ENCODE results near the gene ANKZF1. TPM values are rescaled to one million over a fixed set of nuclear protein-coding genes. Genes with fewer than 3 reads are reported as not detected.

The ANKZF1 gene
- total and polyA plus RNA-seq, 2 of the 8 experiments (the other 6 are each of a cell fraction or from before 2014, with no cell fraction given) = 32.5 to 50.1 TPM

DNA sequence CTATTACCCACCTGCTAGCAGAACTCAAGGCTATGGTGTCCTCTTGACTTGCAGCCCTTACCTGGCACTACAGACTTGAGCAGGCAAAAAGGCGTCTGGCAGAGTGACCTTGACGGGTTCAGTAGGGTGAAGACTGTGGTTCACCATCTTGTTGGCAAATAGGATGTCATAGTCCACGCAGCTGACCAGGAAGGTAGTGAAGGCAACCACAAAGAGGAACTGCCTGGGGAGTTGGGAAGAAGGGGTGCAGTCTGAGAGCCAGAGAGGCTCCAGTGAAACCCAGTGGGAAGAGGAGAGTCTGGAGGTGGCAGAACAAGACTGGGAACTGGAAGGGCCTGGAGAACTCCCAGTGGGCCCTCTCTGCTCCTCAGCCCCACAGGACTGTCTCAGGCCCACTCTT lies 4.3 kb upstream of the ANKZF1 start:
- Histone ChIP-seq H2AFZ (ENCODE audit: low read length) (no peak overlapping the region), H3K27me3 (replicated peaks in 1 of 4; ENCODE audit: control insufficient read depth in 3 of 4, extremely low read depth in 1 of 4, insufficient read depth in 3 of 4, low read length in 3 of 4) (no peaks in the 10 kb centered on the region; a peak in 1 of 7 replicates), H3K4ac (replicated peaks; ENCODE audit: insufficient read length, low read depth, low read length) (no peak overlapping the region), H2AK5ac (ENCODE audit: low read depth, low read length) (no peak overlapping the region), H3K56ac (replicated peaks; ENCODE audit: insufficient read length, low read depth, low read length) (no peak overlapping the region), H3K4me2 (ENCODE audit: insufficient read depth in 1 of 2, low read depth in 2 of 2, low read length in 2 of 2) (no peak overlapping the region), H3K18ac (ENCODE audit: extremely low read depth, low read length) (no peak overlapping the region), H3K23ac (ENCODE audit: insufficient read length) (no peak overlapping the region), H3K36me3 (ENCODE audit: control insufficient read depth in 2 of 4, insufficient read depth in 4 of 4, low read length in 3 of 4) (peaks cover 10 to 48% (median 35%) of the 10 kb centered on the region in 4 experiments; a peak in 6 of 8 replicates), H3K79me2 (ENCODE audit: control insufficient read depth in 1 of 2, insufficient read depth in 2 of 2, low read length in 2 of 2) (peaks cover 0 to 9% of the 10 kb centered on the region in 2 experiments; a peak in 2 of 4 replicates), H3K27ac (ENCODE audit: low read depth, low read length) (no peak overlapping the region), H2BK5ac (ENCODE audit: low read depth, low read length) (no peak overlapping the region), H3K79me1 (ENCODE audit: low read depth, low read length) (no peaks in the 10 kb centered on the region; the same call in 1 of the 2 replicates), H2BK15ac (ENCODE audit: low read length) (no peak overlapping the region), H3K14ac (ENCODE audit: insufficient read length) (no peak overlapping the region), H4K8ac (ENCODE audit: extremely low read depth, insufficient read depth, low read length) (no peak overlapping the region), H2BK20ac (ENCODE audit: low read length) (no peak overlapping the region), H3K4me3 (ENCODE audit: extremely low read depth in 1 of 4, insufficient read depth in 2 of 4, low read depth in 3 of 4, low read length in 4 of 4) (no peak overlapping the region), H4K91ac (replicated peaks; ENCODE audit: insufficient read length, low read length) (no peak overlapping the region), H3K9me3 (ENCODE audit: insufficient read depth in 2 of 2, low read depth in 1 of 2, low read length in 1 of 2) (no peaks in the 10 kb centered on the region), H3K23me2 (ENCODE audit: low read depth, low read length) (peaks cover 6% of the 10 kb centered on the region; the same call in 1 of the 2 replicates), H4K5ac (ENCODE audit: insufficient read length, low read depth, low read length) (no peak overlapping the region), H3K4me1 (replicated peaks in 1 of 4; ENCODE audit: control insufficient read depth in 3 of 4, insufficient read depth in 4 of 4, low read length in 3 of 4) (peaks cover 0 to 6% (median 3%) of the 10 kb centered on the region in 4 experiments; a peak in 5 of 7 replicates), H2BK120ac (replicated peaks; ENCODE audit: low read depth, low read length) (no peak overlapping the region), H4K20me1 (replicated peaks in 1 of 2; ENCODE audit: control insufficient read depth in 1 of 2, insufficient read depth in 2 of 2, low read length in 2 of 2) (peaks cover 0 to 7% of the 10 kb centered on the region in 2 experiments), H3K9ac (replicated peaks in 1 of 4; ENCODE audit: extremely low read depth in 1 of 4, low read depth in 3 of 4, low read length in 3 of 4) (no peak overlapping the region), H2BK12ac (ENCODE audit: low read depth, low read length) (no peak overlapping the region)
- CTCF ChIA-PET (ENCODE audit: partially characterized antibody) = interaction anchor here (2.2 kb wide), 1 partner anchor 23 kb away, joined by 6 read pairs; no protein-coding TSS in a partner anchor
- 89% methylated on average over 3 of the region's 3 CpGs; no CpG with 5 or more reads in 1 of the 2 experiments for WGBS, 2 experiments (ENCODE audit: extremely low coverage in 1 of 2, insufficient coverage in 1 of 2, insufficient read length in 1 of 2, insufficient replicate concordance in 2 of 2, low coverage in 1 of 2, low lambda C conversion rate in 2 of 2, missing lambda C conversion rate in 1 of 2)
- no peak for DNase-seq (ENCODE audit: low read depth in 1 of 2, low spot score in 2 of 2)
- POLR2A ChIA-PET (ENCODE audit: partially characterized antibody) = interaction anchor here (14.0 kb wide), 1 partner anchor 23 kb away, joined by 190 read pairs; the partner anchor contains the start of genes GLB1L, STK16, TUBA4A and TUBA4B
- no peak for FAIRE-seq
- TF ChIP-seq, protein P1, sequence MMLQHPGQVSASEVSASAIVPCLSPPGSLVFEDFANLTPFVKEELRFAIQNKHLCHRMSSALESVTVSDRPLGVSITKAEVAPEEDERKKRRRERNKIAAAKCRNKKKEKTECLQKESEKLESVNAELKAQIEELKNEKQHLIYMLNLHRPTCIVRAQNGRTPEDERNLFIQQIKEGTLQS (IDR thresholded peaks at IDR 0.05; ENCODE audit: insufficient read depth, low read depth, low read length) = no peak
- TF ChIP-seq RNF2 (IDR thresholded peaks at IDR 0.05; ENCODE audit: borderline replicate concordance, low read depth, low read length, missing control alignments, poor library complexity, severe bottlenecking) (no peak), HDAC6 (IDR thresholded peaks at IDR 0.05; ENCODE audit: low read depth, low read length) (no peak), SP2 (IDR thresholded peaks at IDR 0.05; ENCODE audit: low read length) (no peak), NANOG (IDR thresholded peaks at IDR 0.05; ENCODE audit: insufficient read depth, low read depth, low read length, poor library complexity, severe bottlenecking) (no peak), POLR2AphosphoS5 (IDR thresholded peaks at IDR 0.05; ENCODE audit: low read depth, low read length) (no peak), PHF8 (conservative IDR thresholded peaks at IDR 0.05; ENCODE audit: low read depth, low read length) (no peak)
- TF ChIP-seq, protein P2, sequence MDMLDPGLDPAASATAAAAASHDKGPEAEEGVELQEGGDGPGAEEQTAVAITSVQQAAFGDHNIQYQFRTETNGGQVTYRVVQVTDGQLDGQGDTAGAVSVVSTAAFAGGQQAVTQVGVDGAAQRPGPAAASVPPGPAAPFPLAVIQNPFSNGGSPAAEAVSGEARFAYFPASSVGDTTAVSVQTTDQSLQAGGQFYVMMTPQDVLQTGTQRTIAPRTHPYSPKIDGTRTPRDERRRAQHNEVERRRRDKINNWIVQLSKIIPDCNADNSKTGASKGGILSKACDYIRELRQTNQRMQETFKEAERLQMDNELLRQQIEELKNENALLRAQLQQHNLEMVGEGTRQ (IDR thresholded peaks at IDR 0.05; ENCODE audit: low read length) = no peak
- TF ChIP-seq, protein P3, sequence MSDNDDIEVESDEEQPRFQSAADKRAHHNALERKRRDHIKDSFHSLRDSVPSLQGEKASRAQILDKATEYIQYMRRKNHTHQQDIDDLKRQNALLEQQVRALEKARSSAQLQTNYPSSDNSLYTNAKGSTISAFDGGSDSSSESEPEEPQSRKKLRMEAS (IDR thresholded peaks at IDR 0.05) = no peak
